GM10248 (cell line): ENCODE measurements around the gene THRAP3.
A peak's percentile ranks its signal among the peaks of the same experiment; 100 is the strongest.

ENCODE experiments used
- CTCF ChIA-PET: fragments of 300-600 bp; sonication (Branson Sonifier 250); formaldehyde crosslinking; extraction: SDS; loops from one replicate; lab custom pipeline; 2021; ENCODE audit warnings: antibody characterized with exemption; lab: Yijun Ruan, JAX
- POLR2A ChIA-PET: fragments of 350-650 bp; sonication (Branson Sonifier 250); formaldehyde crosslinking; extraction: SDS; loops from one replicate; lab custom pipeline; 2020; ENCODE audit warnings: antibody characterized with exemption; lab: Yijun Ruan, JAX
- DNase-seq: peaks from one replicate; pipeline ENCODE4 v3.0.0; 2012; ENCODE audit errors: extremely low spot score
- CTCF ChIP-seq: IDR thresholded peaks from 2 replicates; pipeline ENCODE4 v1.5.1; 2012; ENCODE audit warnings: mild to moderate bottlenecking, low read depth; ENCODE audit errors: extremely low read depth, missing control alignments, control extremely low read depth

Gene THRAP3

GRCh38 chr1:36330940-36331339, 106.7 kb downstream of the THRAP3 start:
- CTCF ChIA-PET, result interaction anchor here (1.1 kb wide), 1 partner anchor 18 kb away, joined by 3 read pairs; no protein-coding TSS in a partner anchor
- TF ChIP-seq CTCF, result no peak
- POLR2A ChIA-PET, result no interaction called here
- DNase-seq, result no peak

GRCh38 chr1:36337830-36338229, 113.6 kb downstream of the THRAP3 start:
- POLR2A ChIA-PET, result no interaction called here
- CTCF ChIA-PET, result interaction anchor here (2.4 kb wide), 1 partner anchor 31 kb away, joined by 11 read pairs; no protein-coding TSS in a partner anchor
- TF ChIP-seq CTCF, result no peak

GRCh38 chr1:36339215-36339614, 115.0 kb downstream of the THRAP3 start:
- ChIA-PET CTCF (interaction anchor here (2.4 kb wide), 1 partner anchor 29 kb away, joined by 11 read pairs; no protein-coding TSS in a partner anchor), POLR2A (no interaction called here)
- TF ChIP-seq CTCF, result no peak
- no peak for DNase-seq

More at GRCh38 chr1:36337830-36338229, 113.6 kb downstream of the THRAP3 start:
- no peak for DNase-seq

GRCh38 chr1:36339615-36340014, 115.4 kb downstream of the THRAP3 start:
- CTCF ChIA-PET, result interaction anchor here (2.4 to 4.2 kb wide), 2 partner anchors 15 to 29 kb away, joined by 11 to 45 read pairs; no protein-coding TSS in a partner anchor
- no peak for TF ChIP-seq CTCF
- POLR2A ChIA-PET, result interaction anchor here (0.6 kb wide), 1 partner anchor 44 kb away, joined by 5 read pairs; no protein-coding TSS in a partner anchor
- no peak for DNase-seq

GRCh38 chr1:36341626-36342320, 117.5 kb downstream of the THRAP3 start:
- TF ChIP-seq CTCF, result no peak
- DNase-seq, result no peak
- CTCF ChIA-PET, result interaction anchor here (0.6 to 5.8 kb wide), 36 partner anchors 8 to 249 kb away, joined by 3 to 73 read pairs (median 5); partner anchors contain the start of genes LSM10, OSCP1, SH3D21 and TRAPPC3
- POLR2A ChIA-PET, result no interaction called here

- ChIA-PET POLR2A (no interaction called here), CTCF (interaction anchor here (0.6 to 5.8 kb wide), 38 partner anchors 9 to 250 kb away, joined by 3 to 73 read pairs (median 4); partner anchors contain the start of genes LSM10, OSCP1, SH3D21 and TRAPPC3)
- peak; percentile 82 for TF ChIP-seq CTCF
- peak; percentile 71 for DNase-seq
Measured at GRCh38 chr1:36342426-36343185, 118.4 kb downstream of the THRAP3 start.
